Midbrain (tissue), 1 donor: ENCODE measurements around the gene HOXA1.

ENCODE experiments used
- DNase-seq: peaks from one replicate; lab custom pipeline; 2025; lab: John Stamatoyannopoulos, UW

Gene HOXA1

GRCh38 chr7:27092819-27093110 lies 3.0 kb downstream of the HOXA1 start:
- no peak for DNase-seq

- no peak for DNase-seq
Measured at GRCh38 chr7:27091941-27092818, 3.6 kb downstream of the HOXA1 start.

GRCh38 chr7:27091105-27091504 lies 4.7 kb downstream of the HOXA1 start:
- no peak for DNase-seq

- no peak for DNase-seq
Measured at GRCh38 chr7:27088002-27088922, 7.5 kb downstream of the HOXA1 start.

- DNase-seq, result no peak
Measured at GRCh38 chr7:27083646-27084045, 12.2 kb downstream of the HOXA1 start.

- no peak for DNase-seq
Measured at GRCh38 chr7:27082171-27082570, 13.6 kb downstream of the HOXA1 start.

GRCh38 chr7:27080844-27081436 lies 14.9 kb downstream of the HOXA1 start:
- DNase-seq, result no peak

- no peak for DNase-seq
Measured at GRCh38 chr7:27079234-27079975, 16.4 kb downstream of the HOXA1 start.

- no peak for DNase-seq
Measured at GRCh38 chr7:27078616-27079233, 17.1 kb downstream of the HOXA1 start.

- DNase-seq, result no peak
Measured at GRCh38 chr7:27073076-27073475, 22.7 kb downstream of the HOXA1 start.

- DNase-seq, result no peak
Measured at GRCh38 chr7:27071622-27072390, 24.0 kb downstream of the HOXA1 start.

- DNase-seq, result no peak
Measured at GRCh38 chr7:27068259-27068658, 27.5 kb downstream of the HOXA1 start.

GRCh38 chr7:27066148-27066547 lies 29.7 kb downstream of the HOXA1 start:
- no peak for DNase-seq

- DNase-seq, result no peak
Measured at GRCh38 chr7:27065709-27066108, 30.1 kb downstream of the HOXA1 start.

- no peak for DNase-seq
Measured at GRCh38 chr7:27064661-27065060, 31.1 kb downstream of the HOXA1 start.

GRCh38 chr7:27064159-27064558 lies 31.6 kb downstream of the HOXA1 start:
- no peak for DNase-seq

- no peak for DNase-seq
Measured at GRCh38 chr7:27062946-27063345, 32.9 kb downstream of the HOXA1 start.

GRCh38 chr7:27053153-27053552 lies 42.6 kb downstream of the HOXA1 start:
- DNase-seq, result no peak

- no peak for DNase-seq
Measured at GRCh38 chr7:27051451-27051850, 44.3 kb downstream of the HOXA1 start.

- DNase-seq, result no peak
Measured at GRCh38 chr7:27048438-27048837, 47.4 kb downstream of the HOXA1 start.
